ENCODE data around the gene KCNH3.

KCNH3 gene

GRCh38 chr12:49564686-49565405, 26.0 kb downstream of the KCNH3 start:
- no peak for DNase-seq

- no peak for DNase-seq
Observed at GRCh38 chr12:49565406-49566265, 26.8 kb downstream of the KCNH3 start.

DNA sequence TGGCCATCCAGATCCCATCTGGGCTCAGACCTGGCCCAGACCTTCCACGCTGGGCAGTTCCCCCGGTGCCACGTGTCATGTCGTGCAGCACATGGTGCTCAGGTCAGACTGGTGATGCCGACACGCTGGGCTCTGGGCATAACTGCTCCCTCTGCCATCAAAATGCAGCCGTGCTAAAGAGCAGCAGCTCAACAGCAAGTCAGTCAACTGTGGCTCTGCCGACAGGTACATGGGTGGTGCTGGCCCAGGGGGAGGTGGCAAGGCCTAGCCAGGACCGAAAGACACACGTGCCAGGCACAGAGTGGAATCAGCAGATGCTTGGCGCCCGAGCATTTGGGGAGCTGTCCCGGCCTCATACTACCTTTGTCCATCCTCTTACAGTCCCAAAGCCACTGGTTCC, 27.5 kb downstream of the KCNH3 start:
- no peak for DNase-seq

DNA sequence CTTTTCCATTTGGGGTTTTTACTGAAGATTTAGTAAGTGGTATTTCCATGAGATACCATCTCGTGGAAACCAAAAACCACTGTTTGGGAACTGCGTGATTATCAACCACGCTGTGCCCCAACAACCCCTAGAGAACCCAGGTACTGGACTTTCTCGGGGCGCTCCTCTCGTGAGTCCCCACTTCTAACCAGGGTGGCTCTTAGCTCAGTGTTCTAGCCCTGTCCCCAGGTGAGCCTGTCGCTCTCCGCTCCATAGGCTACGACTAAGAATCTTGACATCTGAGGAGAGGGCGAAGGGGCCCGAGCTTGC, 28.4 kb downstream of the KCNH3 start:
- DNase-seq = no peak

- peak; percentile 43 for DNase-seq
Observed at GRCh38 chr12:49567611-49568441, 29.0 kb downstream of the KCNH3 start, which contains the start of gene MCRS1. MCRS1 (minus strand) TSS chr12:49568142; CDS start chr12:49566731, 1,411 bp downstream.

- no peak for DNase-seq
Observed at GRCh38 chr12:49568442-49569162, 29.8 kb downstream of the KCNH3 start.

DNA sequence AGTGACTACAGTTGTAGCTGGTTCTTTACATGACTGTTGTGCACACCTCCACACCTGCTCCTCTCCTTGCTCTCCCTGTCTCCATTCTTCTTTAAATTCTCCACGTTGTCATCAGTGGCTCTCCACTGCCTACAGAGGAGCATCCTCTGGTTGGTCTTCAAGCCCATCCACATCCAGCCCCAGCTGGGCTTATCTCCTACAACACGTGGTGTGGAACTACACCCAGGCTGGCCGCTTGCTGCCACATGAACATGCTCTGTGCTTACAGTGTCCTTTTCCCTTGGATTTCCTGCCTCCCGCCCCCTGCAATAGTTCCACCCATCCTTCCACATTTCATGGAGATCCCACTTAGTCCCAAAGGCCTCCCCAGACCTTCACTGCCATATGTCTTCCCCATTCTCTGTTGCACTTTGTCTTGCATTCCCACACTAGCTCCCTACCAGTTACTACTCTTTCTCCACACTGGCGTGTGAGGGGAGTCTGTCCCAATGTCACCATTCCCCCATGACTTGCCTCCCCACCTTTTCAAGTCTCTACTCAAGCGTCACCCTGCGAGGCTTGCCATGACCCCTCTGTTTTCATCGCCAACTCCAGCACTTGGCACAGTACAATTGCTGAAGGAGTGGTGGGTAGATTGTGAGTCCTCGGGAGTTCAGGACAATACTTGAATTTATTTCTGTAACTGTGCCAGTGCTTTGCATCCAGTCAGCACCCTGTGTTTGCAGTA, 38.9 kb downstream of the KCNH3 start:
- DNase-seq = no peak

GRCh38 chr12:49578471-49579112, 39.8 kb downstream of the KCNH3 start:
- DNase-seq = no peak

- no peak for DNase-seq
Observed at GRCh38 chr12:49580572-49581535, 42.0 kb downstream of the KCNH3 start.

DNA sequence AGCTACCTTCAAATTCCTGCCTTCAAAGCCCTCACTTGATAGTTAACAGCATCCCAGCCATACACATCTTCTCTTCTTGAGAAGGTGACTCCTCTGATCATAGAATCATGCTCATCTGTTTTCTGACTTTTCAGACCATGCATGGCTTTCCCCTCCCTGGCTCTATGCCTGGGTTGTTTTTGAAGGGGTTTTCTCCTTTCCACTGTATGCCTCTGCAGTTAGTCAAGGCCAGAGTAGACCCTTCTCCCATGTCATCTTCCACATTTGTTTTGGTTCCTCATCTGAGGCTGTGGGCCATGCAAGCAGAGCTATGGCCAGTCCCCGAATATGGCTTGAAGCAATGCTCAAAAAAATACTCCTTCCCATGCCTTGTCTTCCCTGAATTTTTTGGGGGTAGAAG, 43.4 kb downstream of the KCNH3 start:
- DNase-seq = no peak

- DNase-seq = no peak
Observed at GRCh38 chr12:49582850-49583249, 44.0 kb downstream of the KCNH3 start.

DNA sequence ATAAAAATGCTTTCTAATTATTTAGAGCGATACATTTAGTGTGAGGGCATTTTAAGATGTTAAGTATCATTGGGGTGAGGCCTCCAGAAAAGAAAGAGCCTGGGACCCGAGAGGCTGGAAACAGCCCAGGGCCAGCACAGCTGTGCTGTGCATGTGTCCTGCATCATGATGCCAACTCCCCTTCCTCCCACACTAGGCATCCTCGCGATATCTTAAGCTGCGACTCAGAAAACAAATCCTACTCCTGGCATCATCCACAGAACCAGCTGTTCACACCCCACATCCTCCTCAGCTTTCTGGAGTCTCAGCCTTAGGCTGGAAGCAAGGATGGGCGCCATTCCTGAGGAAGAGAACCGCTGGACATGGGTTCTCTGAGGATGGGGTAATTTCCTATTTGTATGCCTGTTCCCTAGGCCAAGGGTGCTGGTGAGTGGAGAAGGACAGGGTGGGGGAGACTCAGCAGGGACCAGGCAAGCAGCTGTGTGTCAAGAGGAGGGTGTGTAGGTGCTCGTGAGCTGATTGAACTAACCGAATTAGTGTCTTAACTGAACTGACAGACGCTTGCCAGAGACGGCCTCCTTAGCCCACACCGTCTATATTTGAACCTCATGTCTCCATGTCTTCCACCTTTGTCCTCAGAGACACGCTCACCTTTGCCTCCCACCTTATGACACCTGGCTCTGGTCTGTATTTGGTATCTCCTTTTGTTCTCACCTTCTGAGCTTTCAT, 44.7 kb downstream of the KCNH3 start:
- DNase-seq = no peak

- DNase-seq = no peak
Observed at GRCh38 chr12:49584591-49584990, 45.8 kb downstream of the KCNH3 start.

GRCh38 chr12:49585477-49586459, 46.9 kb downstream of the KCNH3 start:
- DNase-seq = no peak

- no peak for DNase-seq
Observed at GRCh38 chr12:49587174-49587908, 48.5 kb downstream of the KCNH3 start.

GRCh38 chr12:49588281-49588680, 49.5 kb downstream of the KCNH3 start:
- no peak for DNase-seq

GRCh38 chr12:49588721-49589516, 50.1 kb downstream of the KCNH3 start:
- DNase-seq = no peak

Measured in DMS 273 treated with DMSO at 0.1 percent for 48 hours (cell line).